CD8-positive, alpha-beta memory T cell (primary cell): Measurements from ENCODE around the gene RCN2. TPM values are rescaled to one million over a fixed set of nuclear protein-coding genes. Genes with fewer than 3 reads are reported as not detected.

Experiments
- CTCF ChIA-PET: fragments of 350-600 bp; sonication (Branson Sonifier 250); formaldehyde crosslinking; loops from one replicate; lab custom pipeline; 2021; ENCODE audit warnings: antibody characterized with exemption; lab: Charles Lee
- POLR2A ChIA-PET: fragments of 350-600 bp; sonication (Branson Sonifier 250); formaldehyde crosslinking; loops from one replicate; lab custom pipeline; 2021; ENCODE audit warnings: antibody characterized with exemption; lab: Charles Lee
- DNase-seq, 5 donors: peaks; one replicate each; pipeline versions ENCODE4 v3.0.0 to v3.0.0-alpha.2; 2020 to 2022; ENCODE audit warnings: mixed read lengths in 1 of 5
- H3K27ac ChIP-seq: one replicate; pipeline ENCODE4 v1.7.0; 2013; ENCODE audit warnings: low read depth, mild to moderate bottlenecking, low read length, moderate library complexity
- H3K27me3 ChIP-seq: 2 replicates; pipeline ENCODE4 v1.7.0; 2013; ENCODE audit warnings: low read length, mild to moderate bottlenecking; ENCODE audit not compliant: insufficient read depth, poor library complexity, severe bottlenecking
- H3K36me3 ChIP-seq: 2 replicates; pipeline ENCODE4 v1.7.0; 2013; ENCODE audit warnings: mild to moderate bottlenecking, low read length, moderate library complexity; ENCODE audit not compliant: insufficient read depth
- H3K4me1 ChIP-seq: 2 replicates; pipeline ENCODE4 v1.7.0; 2013; ENCODE audit warnings: mild to moderate bottlenecking, low read length, moderate library complexity; ENCODE audit not compliant: insufficient read depth
- H3K4me3 ChIP-seq: 2 replicates; pipeline ENCODE4 v1.7.0; 2013; ENCODE audit warnings: mild to moderate bottlenecking, low read length
- H3K9me3 ChIP-seq: 2 replicates; pipeline ENCODE4 v1.7.0; 2013; ENCODE audit warnings: mild to moderate bottlenecking, low read length
- H3K27ac Mint-ChIP-seq, 8 donors: one replicate each; pipeline ENCODE4 v1.8.0; 2020 to 2021; ENCODE audit warnings: mixed read lengths in 8 of 8, mild to moderate bottlenecking in 6 of 8, inconsistent platforms in 3 of 8, moderate library complexity in 3 of 8
- H3K27me3 Mint-ChIP-seq, 2 donors: one replicate each; pipeline ENCODE4 v1.8.0; 2020 to 2021; ENCODE audit warnings: mixed read lengths in 2 of 2, mild to moderate bottlenecking in 1 of 2, moderate library complexity in 1 of 2
- H3K36me3 Mint-ChIP-seq, 3 donors: one replicate each; pipeline ENCODE4 v1.8.0; 2020 to 2021; ENCODE audit warnings: mixed read lengths in 3 of 3, inconsistent platforms in 1 of 3, mild to moderate bottlenecking in 1 of 3
- H3K4me1 Mint-ChIP-seq, 3 donors: one replicate each; pipeline ENCODE4 v1.8.0; 2020 to 2021; ENCODE audit warnings: mixed read lengths in 3 of 3, inconsistent platforms in 1 of 3, mild to moderate bottlenecking in 1 of 3
- H3K4me3 Mint-ChIP-seq, 7 donors: one replicate each; pipeline ENCODE4 v1.8.0; 2020 to 2021; ENCODE audit warnings: mixed read lengths in 7 of 7, mild to moderate bottlenecking in 6 of 7, moderate library complexity in 4 of 7, inconsistent platforms in 2 of 7
- H3K9me3 Mint-ChIP-seq, 5 donors: one replicate each; pipeline ENCODE4 v1.8.0; 2020 to 2022; ENCODE audit warnings: mixed read lengths in 5 of 5, mild to moderate bottlenecking in 3 of 5, moderate library complexity in 2 of 5, inconsistent platforms in 1 of 5
- polyA plus RNA-seq: library from polyadenylated mRNA; unstranded; fragments of 300-500 nt; fragmentation: Illumina TruSeq; gene quantifications from one replicate; pipeline ENCODE4 v1.2.3, GENCODE V29; 2021
- total RNA-seq, 2 experiments: library from RNA; stranded (reverse); gene quantifications; one replicate each; pipeline ENCODE4 v1.2.3, GENCODE V29; 2021

Gene RCN2
- total and polyA plus RNA-seq, 3 experiments from 2014 or later: 35.9 to 54.2 (median 37.1) TPM

- H3K36me3 Mint-ChIP-seq: peaks cover 5 to 72% (median 18%) of the 10 kb centered on the region in 3 donors
- no peaks in the 10 kb centered on the region for H3K9me3 Mint-ChIP-seq
- Histone ChIP-seq H3K27ac (peak overlapping the region; percentile 48), H3K9me3 (no peaks in the 10 kb centered on the region), H3K27me3 (no peaks in the 10 kb centered on the region), H3K36me3 (peaks cover 6% of the 10 kb centered on the region), H3K4me3 (peak overlapping the region; percentile 47), H3K4me1 (peaks cover 94% of the 10 kb centered on the region)
- POLR2A ChIA-PET: interaction anchor here (0.7 to 1.2 kb wide), 3 partner anchors 8 to 99 kb away, joined by 3 to 8 read pairs (median 4); no protein-coding TSS in a partner anchor
- H3K4me3 Mint-ChIP-seq: peak overlapping the region; percentile 71 to 91 (median 86)
- DNase-seq: peak; percentile 51 to 85 (median 69)
- CTCF ChIA-PET: interaction anchor here (0.8 to 2.1 kb wide), 8 partner anchors 8 to 30 kb away, joined by 3 to 7 read pairs (median 4); partner anchors contain the start of gene PSTPIP1
- no peaks in the 10 kb centered on the region for H3K27me3 Mint-ChIP-seq
- peak overlapping the region; percentile 92 to 99 (median 94) for H3K27ac Mint-ChIP-seq
- peaks cover 84 to 97% (median 95%) of the 10 kb centered on the region in 3 donors for H3K4me1 Mint-ChIP-seq
Measured at GRCh38 chr15:77002954-77003912, 71.7 kb downstream of the RCN2 start.

Other genes starting within 250 kb of the RCN2 start
- gene SCAPER, start 26.4 kb upstream of the RCN2 start, total RNA-seq: 10 to 100 TPM; 15.5 to 16.0 TPM
- gene SCAPER, start 26.4 kb upstream of the RCN2 start, polyA plus RNA-seq: 26.6 TPM
- gene PSTPIP1, start 63.4 kb downstream of the RCN2 start, total RNA-seq: 100 to 1,000 TPM; 123 to 127 TPM
- 83.1 TPM for gene PSTPIP1, start 63.4 kb downstream of the RCN2 start, polyA plus RNA-seq
- gene TSPAN3, start 139.4 kb downstream of the RCN2 start, total RNA-seq: 10 to 100 TPM; 59.3 to 60.5 TPM
- 45.2 TPM for gene TSPAN3, start 139.4 kb downstream of the RCN2 start, polyA plus RNA-seq